Cerebellar nuclear complex (tissue), 1 donor: Measurements from ENCODE around the gene ITIH5.

Experiments used
- DNase-seq, 2 experiments: peaks; one replicate each; lab custom pipeline; 2025; lab: John Stamatoyannopoulos, UW

The ITIH5 gene

DNA sequence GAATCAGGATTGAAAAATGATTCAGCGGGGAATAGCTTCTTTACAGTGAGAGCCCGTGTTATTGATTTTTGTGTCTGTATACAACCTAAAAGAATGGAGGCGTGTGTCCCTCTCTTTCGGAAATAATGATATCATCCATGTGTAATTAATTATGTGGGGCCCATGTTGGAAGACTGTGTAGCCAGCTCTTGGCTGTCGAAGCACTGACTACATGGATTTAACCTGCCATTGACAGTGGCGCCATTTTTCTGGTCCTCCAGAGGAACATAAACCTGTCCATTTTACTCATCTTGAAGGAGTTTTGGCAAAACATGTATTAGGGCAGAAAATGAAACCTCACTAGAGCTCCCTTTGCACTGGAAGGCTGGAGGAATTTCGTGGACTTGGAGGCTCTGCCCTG, 119.6 kb downstream of the ITIH5 start:
- DNase-seq, result no peak

DNA sequence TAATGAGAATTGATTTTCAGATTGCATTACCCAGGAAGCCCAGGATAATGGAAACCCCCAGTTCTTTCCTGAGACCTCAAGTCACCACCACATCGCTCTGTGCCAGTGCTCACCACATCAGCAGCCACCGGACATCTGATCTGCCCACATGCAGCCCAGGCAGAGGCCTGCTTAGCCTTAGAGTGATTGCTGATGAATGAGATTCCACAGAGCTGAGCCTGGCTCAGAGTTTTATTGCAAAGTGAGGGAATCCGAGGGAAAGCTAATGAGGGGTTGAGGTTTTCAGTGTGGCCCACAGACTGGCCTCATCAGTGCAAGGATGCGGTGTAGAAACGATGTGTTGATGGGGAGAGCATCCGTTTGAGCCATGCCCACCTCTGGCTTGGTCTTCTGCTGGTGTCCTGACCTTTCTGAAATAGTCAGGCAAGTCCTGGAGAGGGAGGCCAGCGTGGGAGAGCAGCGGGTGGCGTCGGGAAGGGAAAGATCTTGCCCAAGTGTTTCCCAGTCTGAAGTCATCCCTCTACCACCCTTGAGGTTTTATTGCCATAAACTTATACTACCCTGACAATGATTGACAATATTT, 120.3 kb downstream of the ITIH5 start:
- no peak for DNase-seq

DNA sequence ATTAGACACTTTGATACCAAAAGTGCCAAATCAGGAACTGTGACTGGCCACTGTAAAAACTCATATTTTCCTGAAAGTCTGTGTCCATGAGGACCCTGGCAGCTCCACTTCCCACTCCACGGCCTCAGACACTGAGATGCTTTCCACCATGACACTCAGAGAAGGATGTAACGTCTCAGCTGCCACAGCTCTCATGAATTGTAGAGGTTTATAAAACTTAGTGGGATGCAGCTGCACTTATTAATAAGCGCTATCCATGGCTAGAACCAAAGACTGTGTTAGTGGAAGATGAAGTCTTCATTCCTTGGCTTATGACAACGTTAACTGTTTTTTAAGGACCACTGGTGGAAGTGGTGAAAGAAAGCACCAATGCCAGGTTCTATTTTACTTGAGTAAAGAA, 121.0 kb downstream of the ITIH5 start:
- DNase-seq, result no peak

GRCh38 chr10:7545261-7545660, 121.5 kb downstream of the ITIH5 start:
- no peak for DNase-seq

DNA sequence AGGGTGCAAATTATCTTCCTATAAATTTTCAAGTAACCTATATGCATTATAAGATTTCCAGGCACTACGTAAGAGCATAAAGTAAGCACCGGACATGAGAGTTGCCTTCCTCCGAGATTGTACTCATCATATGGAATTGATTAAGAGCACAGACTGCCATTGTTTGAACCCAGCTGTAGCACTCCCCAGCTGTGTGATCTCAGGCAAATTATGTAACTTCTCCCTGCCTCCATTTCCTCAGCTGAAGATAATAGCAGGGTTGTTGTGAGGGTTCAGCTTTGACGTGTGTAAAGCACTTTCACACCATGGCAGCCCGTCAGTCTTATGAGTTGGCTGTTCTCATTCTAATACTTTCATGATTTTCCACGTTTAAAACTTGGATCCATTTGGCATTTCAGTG, 122.6 kb downstream of the ITIH5 start:
- DNase-seq, result no peak

DNA sequence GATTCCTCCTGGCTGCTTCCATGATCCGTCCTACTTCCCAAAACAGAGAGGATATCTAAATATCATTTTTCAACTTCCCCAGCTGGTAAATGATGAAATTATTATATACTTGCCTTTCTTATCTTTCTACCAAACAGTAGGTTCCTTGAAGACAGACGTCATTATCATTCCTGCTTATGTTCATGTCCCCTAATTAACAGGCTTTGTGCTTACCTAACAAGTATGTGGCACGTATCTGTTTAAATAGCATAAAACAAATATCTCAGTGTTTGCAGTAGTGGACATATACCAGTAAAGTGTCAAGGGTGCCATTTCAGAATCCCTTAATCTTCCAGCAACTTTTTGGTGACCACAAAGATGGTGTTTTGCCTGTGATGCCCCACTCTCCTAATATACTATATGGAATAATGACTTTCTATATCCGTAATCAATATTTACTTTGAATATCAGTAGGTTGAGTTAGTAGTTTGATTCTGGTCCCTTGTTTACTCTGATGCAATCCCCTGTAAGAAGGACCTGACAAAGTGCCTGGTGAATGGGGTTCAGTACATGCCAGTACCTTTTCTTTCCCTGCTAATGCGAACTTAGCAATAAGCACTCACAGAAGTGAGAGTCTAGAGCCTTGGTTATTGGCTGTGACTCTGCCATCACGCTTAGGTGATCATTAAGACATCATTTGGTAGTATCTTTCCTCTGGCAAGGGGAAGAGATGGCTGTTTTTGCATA, 124.4 kb downstream of the ITIH5 start:
- DNase-seq, result no peak

DNA sequence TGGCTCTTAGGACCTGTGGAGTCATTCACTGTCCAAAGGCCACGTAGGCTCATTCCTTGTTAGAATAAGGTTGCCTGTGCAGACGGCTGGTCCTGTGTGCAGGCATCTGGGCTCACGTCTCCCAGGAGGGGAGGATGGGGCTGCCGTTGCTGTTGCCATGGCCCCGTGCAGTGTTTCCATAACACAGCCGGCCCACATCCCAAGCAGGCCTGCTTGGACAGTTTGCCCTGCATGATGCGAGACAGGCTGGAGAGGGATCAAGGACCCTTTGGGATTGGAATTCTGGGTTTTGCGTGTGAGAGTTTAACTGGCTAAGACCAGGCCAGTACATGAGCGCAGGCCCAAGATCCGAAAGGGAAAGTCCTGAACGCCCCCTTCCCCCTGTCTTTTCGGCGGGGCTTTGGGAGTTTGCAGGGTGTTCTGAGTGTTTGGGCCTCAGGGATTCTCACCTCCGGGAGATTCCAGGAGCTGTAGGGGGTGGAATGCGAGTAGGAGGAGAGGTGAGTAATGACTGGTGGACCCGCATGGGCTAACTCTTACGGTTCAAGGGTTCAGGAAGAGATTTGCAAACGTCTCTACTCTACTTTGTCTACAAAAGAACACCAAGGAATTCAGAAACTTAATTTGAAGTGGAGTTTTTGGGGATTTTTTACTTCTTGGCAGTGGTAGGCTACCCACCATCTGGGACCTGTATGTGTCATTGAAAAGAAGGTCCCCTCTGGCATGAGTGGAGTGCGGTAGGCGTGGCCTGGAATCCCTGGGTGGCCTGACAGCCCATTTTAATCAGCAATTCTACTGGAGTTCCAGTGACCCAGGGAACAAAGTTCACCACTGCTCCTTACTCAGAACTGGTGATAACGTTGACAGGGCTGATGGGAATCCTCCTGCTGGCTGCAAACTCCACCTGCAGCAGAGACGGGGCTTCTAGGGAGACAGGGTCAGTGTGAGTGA, 125.4 kb downstream of the ITIH5 start:
- no peak for DNase-seq

- DNase-seq, result no peak
Measured at GRCh38 chr10:7538970-7539654, 127.7 kb downstream of the ITIH5 start.

GRCh38 chr10:7537126-7537525, 129.6 kb downstream of the ITIH5 start:
- DNase-seq, result no peak

DNA sequence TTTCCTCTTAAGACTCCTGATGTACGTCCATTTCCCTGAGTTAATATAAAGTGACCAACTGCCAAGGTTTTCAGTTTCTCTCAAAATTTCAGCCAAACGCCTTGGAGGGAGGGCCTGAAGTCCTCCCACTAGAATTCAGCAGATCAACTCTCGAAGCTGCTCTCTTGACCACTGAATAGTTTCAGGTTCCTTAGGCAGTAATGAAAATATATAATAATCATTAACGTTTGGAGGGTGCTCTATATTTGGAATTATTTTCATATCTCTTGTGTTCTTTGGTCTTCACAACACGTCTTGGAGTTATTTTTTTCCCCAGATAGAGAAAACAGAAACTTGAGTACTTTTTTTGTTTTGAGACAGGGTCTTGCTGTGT, 132.3 kb downstream of the ITIH5 start:
- no peak for DNase-seq

DNA sequence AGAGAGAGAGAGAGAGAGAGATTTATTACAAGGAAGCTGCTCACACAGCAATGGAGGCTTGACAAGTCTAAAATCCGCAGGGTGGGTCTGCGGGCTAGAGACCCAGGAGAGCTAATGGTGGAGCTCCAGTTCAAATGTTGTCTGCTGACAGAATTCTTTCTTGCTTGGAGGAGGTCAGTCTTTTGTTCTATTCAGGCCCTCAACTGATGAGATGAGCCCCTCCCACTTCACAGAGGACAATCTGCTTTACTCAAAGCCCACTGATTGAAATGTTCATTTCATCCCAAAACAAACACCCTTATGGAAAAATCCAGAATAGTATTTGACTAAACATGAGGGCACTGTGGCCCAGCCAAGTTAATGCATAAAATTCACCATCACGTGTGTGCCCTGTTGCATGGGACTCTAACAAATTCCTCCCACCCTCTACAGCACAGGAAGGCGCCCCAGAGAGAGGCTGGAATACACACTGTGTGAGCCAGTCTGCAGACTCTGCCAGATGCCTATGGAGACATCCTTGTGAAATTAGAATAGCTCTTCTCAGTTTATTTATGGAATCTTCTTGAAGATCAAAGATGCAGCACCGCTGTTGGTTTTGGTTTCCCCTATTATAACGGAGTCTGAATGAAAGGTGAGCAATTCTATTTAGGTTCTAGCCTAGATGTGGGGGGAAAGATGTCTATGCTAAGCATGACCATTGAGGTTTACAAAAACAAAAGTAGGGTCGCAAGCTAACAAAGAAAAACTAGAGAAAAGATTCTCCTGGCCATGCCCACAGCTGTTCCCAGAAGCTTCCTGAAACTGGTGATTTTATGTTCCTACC, 132.9 kb downstream of the ITIH5 start:
- no peak for DNase-seq

GRCh38 chr10:7532723-7533498, 133.9 kb downstream of the ITIH5 start:
- DNase-seq, result no peak

- DNase-seq, result no peak
Measured at GRCh38 chr10:7529638-7530037, 137.1 kb downstream of the ITIH5 start.

- DNase-seq, result no peak
Measured at GRCh38 chr10:7527468-7527867, 139.3 kb downstream of the ITIH5 start.

DNA sequence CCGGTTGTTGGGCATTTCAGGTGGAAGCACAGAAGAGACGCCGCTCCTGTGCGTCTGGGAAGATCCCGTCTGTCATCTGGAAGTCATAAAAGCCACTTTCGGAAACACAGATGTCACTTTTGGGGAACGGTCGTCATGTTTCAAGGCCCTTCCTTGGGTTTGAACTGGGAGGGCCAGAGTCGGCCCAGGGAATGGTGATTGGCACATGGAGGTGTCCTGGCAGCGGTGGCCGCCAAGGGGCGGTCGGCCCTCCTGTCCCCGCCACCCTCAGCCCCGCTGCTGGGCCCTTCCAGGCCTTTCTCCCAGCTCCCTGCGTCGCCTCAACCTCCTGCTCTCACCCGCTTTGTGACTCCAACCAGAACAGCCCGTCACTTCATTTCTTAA, 140.8 kb downstream of the ITIH5 start:
- DNase-seq, result no peak

DNA sequence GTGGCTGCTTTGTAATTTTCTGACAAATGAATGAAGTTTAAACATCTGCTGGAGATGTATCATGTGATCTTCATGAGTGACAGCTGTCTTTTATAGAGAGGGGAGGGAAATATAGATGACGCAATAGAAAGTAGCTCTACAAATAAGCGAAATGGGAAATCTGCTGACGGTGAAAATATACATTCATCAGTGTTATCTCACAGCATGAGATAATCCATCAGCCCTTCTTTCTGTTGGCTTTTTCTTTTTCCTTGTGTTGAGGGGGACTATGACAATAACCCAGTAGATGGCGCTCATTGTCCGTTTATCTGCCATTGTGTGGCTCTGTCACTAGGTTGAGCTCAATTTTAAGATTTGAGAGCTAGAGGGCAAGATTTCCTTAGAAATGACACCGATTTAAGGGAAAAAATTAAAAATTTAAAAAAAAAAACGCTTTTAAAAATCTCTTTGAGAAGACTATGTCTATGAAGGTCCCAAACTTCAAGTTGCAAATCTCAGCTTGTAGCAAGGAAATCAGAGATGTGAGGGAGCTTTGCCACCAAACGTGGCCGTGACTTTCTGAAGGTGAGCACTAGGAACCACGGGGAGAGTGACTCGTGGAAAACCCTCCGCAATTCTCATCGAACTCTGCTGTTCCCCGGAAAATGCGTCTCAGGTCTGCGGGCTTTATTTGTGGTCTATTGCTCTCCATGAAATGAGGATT, 141.3 kb downstream of the ITIH5 start:
- DNase-seq, result peak in 1 of 2 experiments; percentile 3

- no peak for DNase-seq
Measured at GRCh38 chr10:7523656-7524055, 143.1 kb downstream of the ITIH5 start.

- no peak for DNase-seq
Measured at GRCh38 chr10:7520507-7521485, 146.0 kb downstream of the ITIH5 start.

GRCh38 chr10:7519351-7519750, 147.4 kb downstream of the ITIH5 start:
- no peak for DNase-seq
